GM19397 (cell line): ENCODE results near the gene SFTA2.
A peak's percentile ranks its signal among the peaks of the same experiment; 100 is the strongest.
"Not testable (repeated sequence)": the region's sequence is repeated elsewhere in the genome, so short reads cannot be mapped to it uniquely, and the experiment has no call there.

Experiments used
- ATAC-seq: cut with Tn5 transposase; IDR thresholded peaks from one replicate; pipeline ENCODE4 v1.9.1; 2021; ENCODE audit warnings: mild to moderate bottlenecking, moderate library complexity; ENCODE audit not compliant: unreplicated experiment

Gene SFTA2

GRCh38 chr6:30914076-30914853 is 17.7 kb downstream of the SFTA2 start, which contains the start of gene VARS2:
Gene VARS2, plus strand, starts transcription at chr6:30914238. Its CDS starts 599 bp downstream, at chr6:30914837.
- ATAC-seq: peak; percentile 91

GRCh38 chr6:30913721-30914075 is 18.3 kb downstream of the SFTA2 start:
- ATAC-seq: no peak

- no peak for ATAC-seq
Measured at GRCh38 chr6:30912746-30913520, 19.0 kb downstream of the SFTA2 start.

GRCh38 chr6:30910473-30910872 is 21.5 kb downstream of the SFTA2 start:
- not testable (repeated sequence) for ATAC-seq

- no peak for ATAC-seq
Measured at GRCh38 chr6:30908700-30909099, 23.3 kb downstream of the SFTA2 start.

GRCh38 chr6:30907758-30908591 is 24.0 kb downstream of the SFTA2 start, which contains the start of gene GTF2H4:
Gene GTF2H4, plus strand, starts transcription at chr6:30908207.
- ATAC-seq: peak; percentile 90

- ATAC-seq: not testable (repeated sequence)
Measured at GRCh38 chr6:30907290-30907757, 24.6 kb downstream of the SFTA2 start.

- no peak for ATAC-seq
Measured at GRCh38 chr6:30903236-30903635, 28.7 kb downstream of the SFTA2 start.

GRCh38 chr6:30902709-30903108 is 29.3 kb downstream of the SFTA2 start:
- ATAC-seq: no peak

GRCh38 chr6:30902196-30902595 is 29.8 kb downstream of the SFTA2 start:
- ATAC-seq: not testable (repeated sequence)

GRCh38 chr6:30901436-30901835 is 30.5 kb downstream of the SFTA2 start:
- no peak for ATAC-seq

- ATAC-seq: no peak
Measured at GRCh38 chr6:30900863-30901417, 31.0 kb downstream of the SFTA2 start.

GRCh38 chr6:30898750-30899360 is 33.1 kb downstream of the SFTA2 start:
- no peak for ATAC-seq

GRCh38 chr6:30897882-30898281 is 34.1 kb downstream of the SFTA2 start:
- no peak for ATAC-seq

GRCh38 chr6:30896541-30896940 is 35.4 kb downstream of the SFTA2 start:
- no peak for ATAC-seq

- ATAC-seq: no peak
Measured at GRCh38 chr6:30895343-30895742, 36.6 kb downstream of the SFTA2 start.

- ATAC-seq: no peak
Measured at GRCh38 chr6:30894935-30895334, 37.0 kb downstream of the SFTA2 start.

- no peak for ATAC-seq
Measured at GRCh38 chr6:30894381-30894780, 37.6 kb downstream of the SFTA2 start.

GRCh38 chr6:30893666-30894065 is 38.3 kb downstream of the SFTA2 start:
- ATAC-seq: no peak

GRCh38 chr6:30893001-30893591 is 38.9 kb downstream of the SFTA2 start:
- ATAC-seq: no peak
